GM23338 (cell line): ENCODE data around the gene HNRNPA1.

Source experiments
- CTCF ChIP-seq, 2 experiments: fragments of 200-600 bp in 1 of 2; sonication (generic) in 1 of 2; conservative IDR thresholded peaks; 2 replicates each; pipeline versions ENCODE4 v1.5.1 to v1.6.1; 2016 to 2017; ENCODE audit warnings: antibody characterized with exemption in 2 of 2, low read depth in 2 of 2, mild to moderate bottlenecking in 2 of 2, moderate library complexity in 1 of 2
- EZH2 ChIP-seq: fragments of 200-600 bp; sonication (generic); IDR thresholded peaks from one replicate; pipeline ENCODE4 v1.8.0; 2017; ENCODE audit warnings: antibody characterized with exemption, mild to moderate bottlenecking, low read depth; ENCODE audit not compliant: unreplicated experiment
- EZH2phosphoT487 ChIP-seq: fragments of 200-600 bp; sonication (generic); IDR thresholded peaks from one replicate; pipeline ENCODE4 v1.8.1; 2018; ENCODE audit warnings: antibody characterized with exemption; ENCODE audit not compliant: unreplicated experiment
- JUNB ChIP-seq: IDR thresholded peaks from one replicate; pipeline ENCODE4 v1.6.1; 2016; ENCODE audit warnings: antibody characterized with exemption; ENCODE audit not compliant: unreplicated experiment
- POLR2AphosphoS5 ChIP-seq: IDR thresholded peaks from 2 replicates; pipeline ENCODE4 v1.6.1; 2016; ENCODE audit warnings: antibody characterized with exemption, low read depth
- REST ChIP-seq: IDR thresholded peaks from one replicate; pipeline ENCODE4 v1.6.1; 2018; ENCODE audit warnings: antibody characterized with exemption; ENCODE audit not compliant: unreplicated experiment
- STAT1 ChIP-seq: IDR thresholded peaks from one replicate; pipeline ENCODE4 v1.6.1; 2016; ENCODE audit warnings: antibody characterized with exemption; ENCODE audit not compliant: unreplicated experiment
- ZNF114 ChIP-seq: fragments of 250-450 bp; sonication (Bioruptor Pico); IDR thresholded peaks from 2 replicates; pipeline ENCODE4 v1.5.0; 2020; ENCODE audit warnings: mild to moderate bottlenecking, moderate library complexity
- ZNF462 ChIP-seq: fragments of 250-450 bp; sonication (Bioruptor Pico); IDR thresholded peaks from 2 replicates; pipeline ENCODE4 v1.5.0; 2020; ENCODE audit warnings: mild to moderate bottlenecking, moderate library complexity
- TF ChIP-seq, protein P1 (sequence below): IDR thresholded peaks from 2 replicates; pipeline ENCODE4 v1.6.1; 2016; ENCODE audit warnings: antibody characterized with exemption

GRCh38 chr12:54257332-54257731, 23.2 kb upstream of the HNRNPA1 start:
- no peak for TF ChIP-seq CTCF (conservative IDR thresholded peaks at IDR 0.05; ENCODE audit: low read depth in 2 of 2)
- TF ChIP-seq POLR2AphosphoS5, result no peak
- no peak for TF ChIP-seq EZH2
- TF ChIP-seq EZH2phosphoT487, result no peak
- no peak for TF ChIP-seq JUNB
- TF ChIP-seq REST, result no peak
- TF ChIP-seq ZNF462 (CRISPR knock-in tag), result no peak
- TF ChIP-seq, protein P1, sequence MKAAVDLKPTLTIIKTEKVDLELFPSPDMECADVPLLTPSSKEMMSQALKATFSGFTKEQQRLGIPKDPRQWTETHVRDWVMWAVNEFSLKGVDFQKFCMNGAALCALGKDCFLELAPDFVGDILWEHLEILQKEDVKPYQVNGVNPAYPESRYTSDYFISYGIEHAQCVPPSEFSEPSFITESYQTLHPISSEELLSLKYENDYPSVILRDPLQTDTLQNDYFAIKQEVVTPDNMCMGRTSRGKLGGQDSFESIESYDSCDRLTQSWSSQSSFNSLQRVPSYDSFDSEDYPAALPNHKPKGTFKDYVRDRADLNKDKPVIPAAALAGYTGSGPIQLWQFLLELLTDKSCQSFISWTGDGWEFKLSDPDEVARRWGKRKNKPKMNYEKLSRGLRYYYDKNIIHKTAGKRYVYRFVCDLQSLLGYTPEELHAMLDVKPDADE, result no peak
- TF ChIP-seq ZNF114 (CRISPR knock-in tag), result no peak
- no peak for TF ChIP-seq STAT1
